Raji (cell line): Measurements from ENCODE around the gene MRAP2.

ENCODE experiments used
- POLR2A ChIP-seq: IDR thresholded peaks from 2 replicates; pipeline ENCODE4 v1.6.1; 2011; ENCODE audit warnings: low read depth, low read length, control low read depth; ENCODE audit not compliant: insufficient read depth

The MRAP2 gene

DNA sequence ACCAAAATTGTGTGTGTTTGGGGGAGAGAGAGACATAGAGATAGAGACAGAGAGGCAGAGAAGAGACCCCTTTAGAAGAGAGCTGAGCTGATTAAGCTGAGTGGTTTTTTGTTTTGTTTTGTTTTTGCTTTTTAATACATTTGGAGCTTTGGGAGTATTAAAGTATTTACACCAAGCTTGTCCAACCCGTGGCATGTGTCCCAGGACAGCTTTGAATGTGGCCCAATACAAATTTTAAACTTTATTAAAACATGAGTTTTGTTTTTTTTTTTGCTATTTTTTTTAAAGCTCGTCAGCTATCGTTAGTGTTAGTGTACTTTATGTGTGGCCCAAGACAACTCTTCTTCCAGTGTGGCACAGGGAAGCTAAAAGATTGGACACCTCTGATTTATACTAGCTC lies 56.0 kb downstream of the MRAP2 start:
- TF ChIP-seq POLR2A = no peak

DNA sequence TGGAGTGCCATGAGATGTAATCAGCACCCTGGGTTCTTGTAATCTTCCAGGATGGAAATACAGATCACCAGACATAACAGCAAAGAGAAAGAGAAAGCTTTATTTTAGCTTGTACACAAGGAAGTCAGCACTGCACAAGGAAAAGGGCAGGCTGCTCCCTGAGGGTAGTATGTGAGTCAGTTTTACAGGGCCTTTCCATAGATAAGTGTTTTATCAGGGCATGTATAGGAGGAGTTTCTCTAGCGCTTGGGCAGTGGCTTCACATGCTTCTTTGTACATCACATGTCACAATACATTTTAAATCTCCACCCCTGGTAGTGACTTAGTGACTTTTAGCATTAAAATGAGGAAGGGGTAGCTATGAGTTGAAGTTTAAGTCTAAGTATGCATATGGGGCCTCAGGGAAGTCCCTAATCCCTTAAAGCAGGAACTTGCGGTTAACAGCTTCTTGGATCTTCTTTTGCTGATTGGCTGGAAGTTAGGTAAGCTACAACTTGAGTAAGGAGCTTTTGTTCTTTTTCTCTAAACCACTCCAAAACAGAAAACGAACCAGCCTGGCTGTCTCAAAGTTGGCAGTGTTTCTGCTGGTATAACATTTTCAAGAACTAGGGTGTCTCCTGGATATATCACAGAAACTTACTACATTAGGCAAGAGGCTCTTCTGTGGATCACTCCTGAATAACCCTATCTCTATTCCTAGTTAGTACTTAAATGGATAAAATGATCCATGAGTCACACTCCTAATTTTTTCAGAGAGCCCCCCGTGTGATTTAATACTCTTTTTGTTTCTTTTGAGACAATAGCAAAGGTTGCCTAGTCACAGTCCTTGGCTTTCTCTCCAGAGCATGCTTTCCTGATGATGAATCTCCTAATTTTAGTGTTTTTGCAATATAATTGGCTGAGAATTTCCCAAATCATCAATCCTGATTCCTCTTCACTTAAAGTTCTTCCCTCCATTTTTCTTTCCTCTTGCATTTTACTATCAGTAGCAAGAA lies 60.2 kb downstream of the MRAP2 start:
- TF ChIP-seq POLR2A = no peak

DNA sequence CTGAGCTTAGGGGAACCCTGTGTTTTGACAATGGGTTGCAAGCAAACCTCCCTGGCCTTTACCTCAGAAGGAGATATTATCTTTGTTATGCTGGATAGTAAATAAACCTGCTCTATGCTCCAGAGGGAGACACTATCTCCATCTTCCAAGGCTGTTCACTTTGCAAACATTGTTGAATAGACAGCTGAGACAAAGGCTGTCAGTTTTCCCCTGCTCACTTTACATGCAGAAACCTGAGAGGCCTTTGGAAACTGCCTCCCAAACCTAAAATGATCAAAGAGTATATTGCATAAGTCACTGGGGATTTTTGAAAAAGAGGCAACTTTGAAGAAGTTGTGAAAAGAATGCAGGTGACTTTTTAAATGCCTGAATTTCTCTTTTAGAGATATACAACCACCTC lies 61.6 kb downstream of the MRAP2 start:
- no peak for TF ChIP-seq POLR2A

DNA sequence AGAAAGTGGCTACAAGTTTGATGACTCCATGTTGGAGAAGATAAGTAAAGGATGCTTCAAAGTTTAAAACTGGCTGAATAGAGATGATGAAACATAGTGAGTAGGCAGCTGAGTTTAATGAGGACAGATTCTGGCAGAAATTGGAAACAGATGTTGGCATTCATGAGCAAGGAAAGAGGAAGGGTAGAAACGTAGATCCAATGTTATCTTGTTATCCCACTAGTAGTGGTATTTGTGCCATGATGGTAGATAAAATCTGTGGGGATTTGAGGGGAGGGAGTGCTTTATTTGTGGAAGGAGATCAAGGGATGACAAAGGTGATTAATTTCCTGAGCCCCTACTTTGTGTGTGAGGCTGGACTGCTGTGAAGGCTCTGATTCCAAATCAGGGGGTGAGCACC lies 69.5 kb downstream of the MRAP2 start:
- no peak for TF ChIP-seq POLR2A

DNA sequence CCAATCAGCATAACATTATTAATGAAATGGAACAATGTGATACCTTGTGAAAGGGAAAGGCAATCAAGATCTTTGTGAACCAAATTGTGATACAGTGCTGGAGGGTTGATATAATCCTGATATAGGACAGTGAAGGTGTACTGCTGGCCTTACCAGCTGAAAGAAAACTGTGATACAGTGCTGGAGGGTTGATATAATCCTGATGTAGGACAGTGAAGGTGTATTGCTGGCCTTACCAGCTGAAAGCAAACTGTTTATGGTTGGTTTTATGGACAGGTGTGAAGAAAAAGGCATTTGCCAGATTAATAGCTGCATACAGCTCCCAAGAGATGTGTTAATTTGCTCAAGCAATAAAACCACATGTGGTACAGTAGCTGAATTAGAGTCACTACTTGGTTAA lies 73.9 kb downstream of the MRAP2 start:
- TF ChIP-seq POLR2A = no peak

DNA sequence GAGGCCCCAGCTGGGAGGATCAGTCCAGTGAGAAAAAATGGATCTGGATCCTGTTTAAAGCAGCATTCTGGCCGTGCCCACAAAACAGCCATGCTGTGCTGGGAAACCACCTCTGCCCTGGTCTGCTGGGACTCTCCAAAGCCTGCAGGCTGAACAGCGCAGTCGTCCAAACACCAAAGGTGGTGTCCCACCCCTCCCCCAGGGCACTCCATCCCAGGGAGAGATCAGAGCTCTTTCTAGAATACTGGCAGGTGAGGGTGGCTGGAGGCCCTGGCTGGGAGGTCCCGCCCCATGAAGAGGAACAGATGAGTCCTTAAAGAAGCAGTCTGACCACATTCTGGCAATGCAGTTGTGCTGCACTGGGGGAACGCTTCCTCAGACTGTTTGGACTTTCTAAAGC lies 84.6 kb downstream of the MRAP2 start:
- no peak for TF ChIP-seq POLR2A

DNA sequence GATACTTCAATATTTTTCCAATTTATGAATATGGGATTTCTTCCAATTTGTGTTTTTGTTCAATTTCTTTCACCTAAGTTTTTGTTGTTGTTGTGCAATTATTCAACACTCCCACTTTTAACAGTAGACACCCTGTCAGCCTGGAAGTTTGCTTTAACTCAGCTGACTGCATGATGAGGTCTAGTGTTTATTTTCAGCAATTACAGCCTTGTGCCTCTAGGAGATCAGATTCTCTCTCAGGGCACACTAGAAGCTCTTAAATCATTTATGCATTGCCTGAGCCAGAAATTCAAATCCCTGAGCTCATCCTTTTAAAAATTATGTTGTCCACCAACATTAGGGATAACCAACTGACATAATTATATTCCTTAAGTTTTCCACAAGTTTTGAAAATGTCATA lies 85.7 kb downstream of the MRAP2 start:
- TF ChIP-seq POLR2A = no peak

DNA sequence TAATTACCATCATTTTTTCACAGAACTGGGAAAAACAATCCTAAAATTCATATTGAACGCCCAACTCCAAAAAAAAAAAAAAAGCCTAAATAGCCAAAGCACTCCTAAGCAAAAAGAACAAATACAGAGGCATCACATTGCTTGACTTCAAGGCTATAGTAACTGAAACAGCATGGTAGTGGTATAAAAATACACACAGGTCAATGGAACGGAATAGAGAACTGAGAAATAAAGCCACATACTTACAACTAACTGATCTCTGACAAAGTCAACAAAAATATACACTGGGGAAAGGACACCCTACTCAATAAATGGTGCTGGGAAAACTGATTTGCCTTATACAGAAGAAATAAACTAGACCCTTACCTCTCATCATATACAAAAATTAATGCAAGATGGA lies 89.6 kb downstream of the MRAP2 start:
- no peak for TF ChIP-seq POLR2A

DNA sequence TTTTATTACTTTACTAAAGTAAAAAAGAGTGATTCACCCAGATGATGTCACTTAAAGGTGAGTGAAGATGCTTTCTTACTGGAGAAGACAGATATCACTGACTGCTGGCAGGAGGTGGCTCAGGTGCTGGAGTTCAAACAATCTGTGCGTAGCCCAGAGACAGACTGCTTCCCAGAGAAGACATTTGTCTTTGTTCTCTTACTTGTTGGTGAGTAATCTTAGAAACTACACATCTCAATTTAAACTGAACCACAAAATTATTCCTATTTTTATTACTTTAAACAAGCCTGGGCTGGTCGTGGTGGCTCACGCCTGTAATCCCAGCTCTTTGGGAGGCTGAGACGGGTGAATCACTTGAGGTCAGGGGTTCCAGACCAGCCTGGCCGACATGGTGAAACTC lies 101.7 kb downstream of the MRAP2 start:
- no peak for TF ChIP-seq POLR2A

DNA sequence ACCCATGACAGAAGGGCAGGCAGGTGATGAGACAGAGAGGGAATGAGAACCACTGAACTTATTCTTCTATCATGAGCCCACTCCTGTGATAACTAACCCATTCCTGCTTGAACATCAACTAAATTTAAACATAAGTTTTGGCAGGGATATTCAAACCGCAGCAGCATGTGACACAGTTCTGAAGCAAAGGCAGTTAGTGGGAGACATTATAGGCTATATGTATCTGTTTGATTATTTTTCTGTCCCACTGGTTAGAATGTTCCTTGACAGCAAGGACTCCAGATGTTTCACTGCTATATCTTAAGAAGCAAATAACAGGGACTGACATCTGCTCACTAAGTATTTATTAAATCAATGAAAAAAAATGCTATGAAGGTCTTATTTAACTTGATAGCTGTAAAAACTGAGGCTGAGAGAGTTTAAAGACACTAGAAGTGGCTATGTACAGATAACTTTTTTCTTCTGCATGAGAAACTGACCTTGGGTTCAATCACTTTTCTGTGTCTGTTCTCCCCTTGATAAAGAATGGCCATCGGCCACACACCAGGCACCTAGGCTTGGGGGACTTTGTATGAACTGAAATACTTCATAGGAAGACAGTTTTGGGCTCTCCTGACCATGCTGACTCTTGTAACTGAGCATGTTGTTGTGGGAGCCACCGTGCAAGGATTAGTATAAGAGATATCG lies 102.9 kb downstream of the MRAP2 start:
- no peak for TF ChIP-seq POLR2A

DNA sequence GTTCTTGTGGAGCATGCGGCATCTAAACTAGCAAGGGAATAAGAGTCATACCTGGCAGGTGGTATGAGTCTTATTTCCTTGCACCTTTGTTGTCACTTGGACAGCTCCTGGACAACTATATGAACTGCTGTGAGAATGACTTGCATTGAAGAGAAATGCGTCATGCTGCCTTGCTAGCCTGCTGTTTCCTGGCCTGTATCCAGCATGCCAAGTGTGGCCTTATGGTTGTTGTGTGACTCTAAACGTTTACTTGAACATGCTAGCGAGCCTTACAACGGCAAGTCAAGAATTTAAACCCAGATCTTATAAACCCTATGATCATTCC lies 103.4 kb downstream of the MRAP2 start:
- no peak for TF ChIP-seq POLR2A

DNA sequence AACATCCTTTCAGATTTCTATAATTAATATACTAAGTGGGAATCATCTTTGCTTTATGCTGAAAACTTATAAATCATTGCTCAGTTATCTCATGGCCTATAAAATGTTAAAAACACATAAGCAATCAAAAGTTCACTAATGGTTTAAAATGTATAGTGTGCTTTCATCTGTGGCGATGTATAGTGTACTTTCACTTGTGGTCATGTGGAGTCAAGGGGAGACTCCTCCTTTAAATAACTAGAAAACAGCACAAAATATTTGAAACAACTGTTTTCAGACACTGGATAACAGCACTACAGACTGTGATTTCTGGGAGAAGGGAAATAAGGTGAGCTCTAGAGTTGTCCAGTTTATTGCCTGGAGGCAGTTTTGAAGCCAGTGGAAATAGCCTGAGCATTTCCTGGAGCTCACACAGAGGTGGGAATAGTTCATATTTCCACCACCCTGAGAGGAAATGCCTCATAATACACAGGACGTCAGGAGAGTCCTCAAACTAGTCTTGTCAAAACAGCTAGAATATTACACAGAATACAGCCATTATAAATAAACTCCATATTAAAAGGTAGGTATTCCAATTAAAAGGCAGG lies 104.5 kb downstream of the MRAP2 start:
- TF ChIP-seq POLR2A = no peak

DNA sequence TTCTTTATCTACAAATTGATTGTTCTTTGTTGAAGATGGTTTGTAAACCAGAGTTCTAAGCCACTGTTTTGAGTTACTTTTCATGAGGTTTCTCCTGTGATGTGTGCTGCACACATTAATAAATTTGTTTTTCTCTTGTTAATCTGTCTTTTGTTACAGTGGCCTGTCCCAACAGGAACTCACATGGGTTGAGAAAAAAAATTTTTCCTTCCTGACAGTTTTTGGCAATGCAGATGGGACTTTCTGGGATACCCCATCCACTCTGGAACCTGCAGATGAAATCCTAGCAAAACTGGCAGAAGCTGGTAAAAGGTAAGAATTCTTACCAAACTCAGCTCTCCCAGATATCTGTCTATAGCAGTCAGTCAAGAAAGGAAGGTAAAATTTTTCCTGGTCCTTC lies 105.7 kb downstream of the MRAP2 start:
- no peak for TF ChIP-seq POLR2A
